Vagina (tissue), 2 donors: ENCODE measurements around the gene PDHA1. TPM values are rescaled to one million over a fixed set of nuclear protein-coding genes. Genes with fewer than 3 reads are reported as not detected.

ENCODE experiments used
- DNase-seq, 2 donors: peaks; one replicate each; pipeline ENCODE4 v3.0.0-alpha.2; 2017; ENCODE audit errors: extremely low spot score in 2 of 2
- H3K27ac ChIP-seq: fragments of 200-600 bp; sonication (generic); one replicate; pipeline ENCODE4 v1.5.1; 2019
- H3K27me3 ChIP-seq: fragments of 200-600 bp; sonication (generic); one replicate; pipeline ENCODE4 v1.5.1; 2019
- H3K36me3 ChIP-seq, 2 donors: fragments of 200-600 bp; sonication (generic); one replicate each; pipeline ENCODE4 v1.5.1; 2017 to 2019
- H3K4me1 ChIP-seq: fragments of 200-600 bp; sonication (generic); one replicate; pipeline ENCODE4 v1.5.1; 2019
- H3K4me3 ChIP-seq, 2 donors: fragments of 200-600 bp; sonication (generic); 1 replicate in 1 of 2; 2 replicates in 1 of 2; pipeline ENCODE4 v1.5.1; 2016 to 2019
- H3K9me3 ChIP-seq: fragments of 200-600 bp; sonication (generic); one replicate; pipeline ENCODE4 v1.5.1; 2019
- CTCF ChIP-seq, 3 experiments: fragments of 450-650 bp in 2 of 3; fragments of 200-600 bp in 1 of 3; sonication (generic) in 1 of 3; IDR thresholded peaks; one replicate each; pipeline ENCODE4 v1.5.1; 2017 to 2019; ENCODE audit warnings: antibody characterized with exemption in 3 of 3, mild to moderate bottlenecking in 2 of 3, moderate library complexity in 2 of 3
- POLR2A ChIP-seq, 2 donors: fragments of 450-650 bp; IDR thresholded peaks; one replicate each; pipeline ENCODE4 v1.6.1; 2017; ENCODE audit warnings: antibody characterized with exemption in 2 of 2, mild to moderate bottlenecking in 2 of 2, moderate library complexity in 2 of 2
- POLR2AphosphoS5 ChIP-seq, 2 donors: sonication (generic); formaldehyde crosslinking; IDR thresholded peaks; one replicate each; pipeline ENCODE4 v1.9.0; 2017; ENCODE audit warnings: antibody characterized with exemption in 2 of 2, mild to moderate bottlenecking in 2 of 2, low read depth in 1 of 2; ENCODE audit not compliant: insufficient read depth in 1 of 2
- intact Hi-C: fragments of 100-400 bp; cut with DNase I; formaldehyde crosslinking; loops from one replicate; pipeline ENCODE4 v1.15.1; 2023
- total RNA-seq: library from RNA; depleted of rRNA; stranded (reverse); fragments of >200 nt; gene quantifications from one replicate; pipeline ENCODE4 v1.2.3, GENCODE V29; 2016

Gene PDHA1
- total RNA-seq, 1 donor from 2014 or later, result 41.0 TPM

DNA sequence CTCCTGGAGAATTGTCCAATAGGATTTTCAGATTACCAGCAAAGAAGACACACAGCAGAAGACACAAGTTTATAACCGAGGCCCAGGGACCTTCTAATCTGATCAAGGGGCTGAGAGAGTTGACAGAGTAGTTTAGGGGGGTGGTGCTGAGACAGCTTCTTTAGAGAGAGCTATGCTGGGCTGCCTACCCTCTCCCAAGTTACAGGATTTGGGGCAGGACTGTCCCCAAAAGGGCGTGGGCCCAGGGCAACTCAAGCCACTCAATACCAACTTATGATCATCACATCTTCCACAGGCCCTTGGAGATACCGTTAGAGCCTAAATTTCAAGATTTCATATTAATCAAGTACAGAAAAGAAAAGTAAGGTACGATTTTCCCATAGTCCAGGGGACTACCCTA, 43.0 kb downstream of the PDHA1 start:
- H3K9me3 ChIP-seq, result no peaks in the 10 kb centered on the region
- H3K36me3 ChIP-seq, result no peaks in the 10 kb centered on the region
- no peaks in the 10 kb centered on the region for H3K4me1 ChIP-seq

GRCh38 chrX:19388064-19388679, 44.4 kb downstream of the PDHA1 start:
- Histone ChIP-seq H3K27ac (no peak overlapping the region), H3K36me3 (no peaks in the 10 kb centered on the region), H3K27me3 (no peaks in the 10 kb centered on the region), H3K4me1 (no peaks in the 10 kb centered on the region), H3K4me3 (no peak overlapping the region), H3K9me3 (no peaks in the 10 kb centered on the region)
- TF ChIP-seq CTCF (IDR thresholded peaks at IDR 0.05), result no peak
- TF ChIP-seq POLR2A (IDR thresholded peaks at IDR 0.05), result no peak
- no peak for TF ChIP-seq POLR2AphosphoS5 (IDR thresholded peaks at IDR 0.05; ENCODE audit: insufficient read depth in 1 of 2, low read depth in 1 of 2)
- no peak for DNase-seq
- intact Hi-C loops, result no loop called here

More for the DNA sequence above, 43.0 kb downstream of the PDHA1 start:
- Histone ChIP-seq H3K27me3 (no peaks in the 10 kb centered on the region), H3K27ac (no peak overlapping the region), H3K4me3 (no peak overlapping the region)
- no peak for DNase-seq
- intact Hi-C loops, result no loop called here
- TF ChIP-seq POLR2AphosphoS5 (IDR thresholded peaks at IDR 0.05; ENCODE audit: insufficient read depth in 1 of 2, low read depth in 1 of 2) (no peak), POLR2A (IDR thresholded peaks at IDR 0.05) (no peak), CTCF (IDR thresholded peaks at IDR 0.05) (no peak)

DNA sequence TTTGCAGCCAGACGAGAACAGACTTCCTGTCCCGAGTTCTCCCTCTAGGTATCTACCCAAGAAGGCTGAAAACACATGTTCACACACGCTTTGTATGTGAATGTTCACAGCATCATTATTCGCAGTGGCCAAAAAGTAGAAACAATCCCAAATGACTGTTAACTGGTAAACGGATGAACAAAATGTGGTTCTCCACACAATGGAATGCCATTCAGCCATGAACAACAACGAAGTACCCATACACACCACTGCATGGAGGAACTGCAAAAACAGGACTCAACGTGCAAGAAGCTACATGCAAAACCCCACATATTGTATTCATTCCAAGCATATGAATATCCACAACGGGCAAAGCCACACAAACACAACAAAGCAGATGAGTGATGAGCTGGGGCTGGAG, 45.0 kb downstream of the PDHA1 start:
- H3K36me3 ChIP-seq, result no peaks in the 10 kb centered on the region
- H3K9me3 ChIP-seq, result no peaks in the 10 kb centered on the region
- H3K27me3 ChIP-seq, result no peaks in the 10 kb centered on the region
- intact Hi-C loops, result no loop called here
- H3K4me3 ChIP-seq, result no peak overlapping the region
- no peaks in the 10 kb centered on the region for H3K4me1 ChIP-seq
- DNase-seq, result no peak
- H3K27ac ChIP-seq, result no peak overlapping the region
- no peak for TF ChIP-seq CTCF (IDR thresholded peaks at IDR 0.05)
- TF ChIP-seq POLR2A (IDR thresholded peaks at IDR 0.05), result no peak
- TF ChIP-seq POLR2AphosphoS5 (IDR thresholded peaks at IDR 0.05; ENCODE audit: insufficient read depth in 1 of 2, low read depth in 1 of 2), result no peak

- no peaks in the 10 kb centered on the region for H3K9me3 ChIP-seq
- intact Hi-C loops, result no loop called here
- no peak for DNase-seq
Measured at GRCh38 chrX:19389227-19389845, 45.6 kb downstream of the PDHA1 start.

More at GRCh38 chrX:19389227-19389845, 45.6 kb downstream of the PDHA1 start:
- Histone ChIP-seq H3K4me3 (no peak overlapping the region), H3K4me1 (no peaks in the 10 kb centered on the region), H3K36me3 (no peaks in the 10 kb centered on the region), H3K27ac (no peak overlapping the region), H3K27me3 (no peaks in the 10 kb centered on the region)
- TF ChIP-seq POLR2A (IDR thresholded peaks at IDR 0.05) (no peak), CTCF (IDR thresholded peaks at IDR 0.05) (no peak), POLR2AphosphoS5 (IDR thresholded peaks at IDR 0.05; ENCODE audit: insufficient read depth in 1 of 2, low read depth in 1 of 2) (no peak)
